Measurements from ENCODE around the gene TNS2.

TNS2 gene, protein sequence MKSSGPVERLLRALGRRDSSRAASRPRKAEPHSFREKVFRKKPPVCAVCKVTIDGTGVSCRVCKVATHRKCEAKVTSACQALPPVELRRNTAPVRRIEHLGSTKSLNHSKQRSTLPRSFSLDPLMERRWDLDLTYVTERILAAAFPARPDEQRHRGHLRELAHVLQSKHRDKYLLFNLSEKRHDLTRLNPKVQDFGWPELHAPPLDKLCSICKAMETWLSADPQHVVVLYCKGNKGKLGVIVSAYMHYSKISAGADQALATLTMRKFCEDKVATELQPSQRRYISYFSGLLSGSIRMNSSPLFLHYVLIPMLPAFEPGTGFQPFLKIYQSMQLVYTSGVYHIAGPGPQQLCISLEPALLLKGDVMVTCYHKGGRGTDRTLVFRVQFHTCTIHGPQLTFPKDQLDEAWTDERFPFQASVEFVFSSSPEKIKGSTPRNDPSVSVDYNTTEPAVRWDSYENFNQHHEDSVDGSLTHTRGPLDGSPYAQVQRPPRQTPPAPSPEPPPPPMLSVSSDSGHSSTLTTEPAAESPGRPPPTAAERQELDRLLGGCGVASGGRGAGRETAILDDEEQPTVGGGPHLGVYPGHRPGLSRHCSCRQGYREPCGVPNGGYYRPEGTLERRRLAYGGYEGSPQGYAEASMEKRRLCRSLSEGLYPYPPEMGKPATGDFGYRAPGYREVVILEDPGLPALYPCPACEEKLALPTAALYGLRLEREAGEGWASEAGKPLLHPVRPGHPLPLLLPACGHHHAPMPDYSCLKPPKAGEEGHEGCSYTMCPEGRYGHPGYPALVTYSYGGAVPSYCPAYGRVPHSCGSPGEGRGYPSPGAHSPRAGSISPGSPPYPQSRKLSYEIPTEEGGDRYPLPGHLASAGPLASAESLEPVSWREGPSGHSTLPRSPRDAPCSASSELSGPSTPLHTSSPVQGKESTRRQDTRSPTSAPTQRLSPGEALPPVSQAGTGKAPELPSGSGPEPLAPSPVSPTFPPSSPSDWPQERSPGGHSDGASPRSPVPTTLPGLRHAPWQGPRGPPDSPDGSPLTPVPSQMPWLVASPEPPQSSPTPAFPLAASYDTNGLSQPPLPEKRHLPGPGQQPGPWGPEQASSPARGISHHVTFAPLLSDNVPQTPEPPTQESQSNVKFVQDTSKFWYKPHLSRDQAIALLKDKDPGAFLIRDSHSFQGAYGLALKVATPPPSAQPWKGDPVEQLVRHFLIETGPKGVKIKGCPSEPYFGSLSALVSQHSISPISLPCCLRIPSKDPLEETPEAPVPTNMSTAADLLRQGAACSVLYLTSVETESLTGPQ (N-terminal part only)

DNA sequence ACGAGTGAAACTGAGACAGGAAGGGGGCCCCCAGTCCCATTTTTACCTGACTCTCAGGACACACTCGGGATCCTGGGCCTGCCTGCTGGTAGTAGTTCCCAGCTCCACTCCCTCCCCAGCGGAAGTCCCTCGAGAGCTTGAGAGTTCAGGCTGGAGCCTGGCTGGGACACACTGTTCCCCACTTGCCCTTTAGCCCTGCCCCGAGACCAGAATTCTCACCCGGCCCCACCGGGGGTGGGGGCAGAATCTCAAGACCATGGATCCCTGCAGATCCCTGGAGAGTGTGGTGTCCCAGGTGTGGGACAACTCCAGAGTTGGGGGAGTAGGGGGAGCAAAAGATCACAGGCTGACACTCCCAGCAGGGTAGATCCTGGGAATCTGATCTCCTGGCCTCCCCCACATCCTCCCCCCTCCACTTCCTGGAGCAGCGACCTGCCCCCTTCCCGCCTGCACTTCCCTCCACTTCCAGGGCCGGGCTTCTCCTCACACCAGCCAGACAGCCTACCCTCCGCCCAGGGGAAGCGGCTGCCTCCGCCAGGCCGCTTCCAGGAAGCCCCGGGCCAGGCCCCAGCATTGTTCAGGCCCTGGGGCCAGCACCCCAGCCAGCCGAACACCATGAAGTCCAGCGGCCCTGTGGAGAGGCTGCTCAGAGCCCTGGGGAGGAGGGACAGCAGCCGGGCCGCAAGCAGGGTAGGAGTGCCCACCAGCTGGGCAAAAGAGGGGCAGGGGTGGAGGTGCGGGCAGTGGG is at the start of gene TNS2:
Gene TNS2 (plus strand): TSS at position 495 of the 748 bp plus-strand sequence. CDS start 121 bp downstream, at position 616.
- TF ChIP-seq GATA3 (IDR thresholded peaks at IDR 0.05; ENCODE audit: low read depth, low read length) = no peak
- no peak for TF ChIP-seq GATA2 (IDR thresholded peaks at IDR 0.05; ENCODE audit: low read depth, low read length)

- TF ChIP-seq GATA3 (IDR thresholded peaks at IDR 0.05; ENCODE audit: low read depth, low read length) (no peak), GATA2 (IDR thresholded peaks at IDR 0.05; ENCODE audit: low read depth, low read length) (no peak)
Observed at GRCh38 chr12:53004178-53004577, 45.7 kb upstream of the TNS2 start.

DNA sequence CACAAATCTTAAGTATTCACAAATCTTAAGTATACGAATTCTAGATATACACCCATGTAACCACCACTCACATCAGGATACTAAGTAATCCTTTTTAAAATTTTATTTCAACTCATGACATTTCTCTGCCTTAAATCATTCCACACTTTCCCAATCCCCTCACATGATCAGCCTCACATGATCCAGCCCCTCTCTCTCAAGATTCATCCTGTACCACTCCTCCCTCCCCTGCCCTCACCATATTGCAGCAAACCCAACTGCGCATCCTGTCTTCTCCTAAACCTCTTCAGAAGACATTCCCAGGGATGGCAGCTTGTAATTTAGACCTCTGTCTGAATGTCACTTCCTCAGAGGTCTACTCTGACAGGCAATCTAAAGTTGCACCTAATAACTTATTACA is 45.3 kb upstream of the TNS2 start:
- TF ChIP-seq GATA2 (IDR thresholded peaks at IDR 0.05; ENCODE audit: low read depth, low read length) (no peak), GATA3 (IDR thresholded peaks at IDR 0.05; ENCODE audit: low read depth, low read length) (no peak)

DNA sequence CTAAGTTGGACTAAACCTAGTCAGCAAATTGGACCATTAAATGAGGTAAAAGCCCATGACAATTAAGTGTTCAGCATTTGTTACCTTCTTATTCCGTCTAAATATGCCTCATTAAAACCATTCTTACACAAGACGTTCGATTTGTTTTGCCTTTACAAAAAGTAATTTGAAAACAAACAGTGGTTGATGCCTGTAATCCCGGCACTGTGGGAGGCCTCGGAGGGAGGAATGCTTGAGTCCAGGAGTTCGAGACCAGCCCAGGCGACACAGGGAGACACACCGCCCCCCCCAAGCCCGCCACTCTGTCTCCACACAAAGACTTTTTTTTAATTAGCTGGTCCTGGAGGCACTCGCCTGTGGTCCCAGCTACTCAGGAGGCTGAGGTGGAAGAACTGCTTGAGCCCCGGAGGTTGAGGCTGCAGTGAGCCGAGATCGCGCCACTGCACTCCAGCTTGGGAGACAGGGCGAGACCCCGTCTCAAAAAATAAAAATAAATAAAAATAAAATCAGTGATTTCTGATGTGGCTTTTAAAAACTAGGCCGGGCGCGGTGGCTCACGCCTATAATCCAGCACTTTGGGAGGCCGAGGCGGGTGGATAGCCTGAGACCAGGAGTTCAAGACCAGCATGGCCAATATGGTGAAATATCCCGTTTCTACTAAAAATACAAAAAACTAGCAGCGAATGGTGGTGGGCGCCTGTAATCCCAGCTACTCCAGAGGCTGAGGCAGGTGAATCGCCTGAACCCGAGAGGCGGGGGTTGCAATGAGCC is 44.5 kb upstream of the TNS2 start:
- TF ChIP-seq GATA3 (IDR thresholded peaks at IDR 0.05; ENCODE audit: low read depth, low read length) (no peak), GATA2 (IDR thresholded peaks at IDR 0.05; ENCODE audit: low read depth, low read length) (no peak)

DNA sequence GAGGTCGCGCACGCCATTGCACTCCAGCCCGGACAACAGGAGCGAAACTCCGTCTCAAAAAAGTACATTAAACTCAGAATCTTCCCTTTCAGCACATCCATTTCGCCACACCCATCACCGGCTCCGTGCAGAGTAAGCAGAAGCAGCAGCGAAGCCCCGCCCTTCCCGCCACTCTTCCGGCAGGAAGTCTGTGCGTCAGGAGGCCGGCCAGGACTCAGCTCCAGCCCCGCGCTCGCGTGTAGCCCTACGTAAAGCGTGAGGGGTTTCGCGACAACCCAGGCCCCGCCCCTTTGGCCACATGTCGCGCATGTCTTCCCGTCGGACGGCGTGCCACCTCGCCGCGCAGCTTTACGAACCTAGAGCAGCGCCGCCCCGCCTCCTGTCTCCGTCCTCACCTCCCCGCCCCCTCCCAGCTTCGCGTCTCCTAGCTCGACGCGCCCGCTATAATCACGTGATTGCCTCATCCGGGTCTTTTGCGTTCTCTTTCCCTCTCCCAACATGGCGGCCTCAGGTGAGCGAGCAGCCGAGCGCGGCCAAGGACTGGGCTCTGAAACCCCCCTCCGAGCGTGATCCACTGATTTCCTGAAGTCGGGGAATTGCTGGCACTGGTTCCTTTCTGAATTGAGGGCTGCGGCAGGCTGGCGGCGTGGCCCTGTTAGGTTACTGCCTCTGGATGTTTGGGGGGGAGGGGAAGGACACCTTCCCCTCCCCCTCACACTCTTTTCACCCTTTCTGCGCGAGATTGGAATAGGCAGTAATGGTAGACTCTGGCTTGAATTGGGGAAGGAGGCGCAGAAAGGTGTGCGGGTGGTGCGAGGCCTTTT is 43.7 kb upstream of the TNS2 start, which contains the start of gene EIF4B:
Gene EIF4B (plus strand): TSS at position 471 of the 824 bp plus-strand sequence. CDS start 28 bp downstream, at position 499.
- no peak for TF ChIP-seq GATA2 (IDR thresholded peaks at IDR 0.05; ENCODE audit: low read depth, low read length)
- TF ChIP-seq GATA3 (IDR thresholded peaks at IDR 0.05; ENCODE audit: low read depth, low read length) = no peak

DNA sequence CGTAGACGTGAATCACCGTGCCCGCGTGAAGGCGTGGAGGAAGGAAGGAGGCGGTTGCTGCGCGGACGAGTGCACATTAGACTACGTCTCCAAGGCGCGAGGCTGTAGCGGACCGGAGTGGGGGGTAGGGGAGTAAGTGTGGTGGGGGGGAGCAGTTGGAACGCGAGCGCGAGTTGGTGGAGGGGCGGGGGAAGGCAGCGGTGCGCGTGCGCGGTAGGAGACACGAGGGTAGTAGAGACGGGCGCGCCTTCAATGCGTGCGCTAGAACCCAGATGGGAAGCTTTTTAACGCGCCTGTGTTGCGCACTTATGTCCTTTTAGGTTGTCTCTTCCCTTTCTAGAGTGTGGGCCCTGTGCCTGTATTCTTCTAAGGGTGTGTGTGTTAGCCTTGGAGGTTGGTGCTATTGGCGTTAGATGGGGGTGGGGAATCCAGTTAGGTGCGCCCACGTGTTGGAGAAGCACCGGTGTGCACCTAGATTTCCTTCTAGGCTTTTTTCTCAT is 43.0 kb upstream of the TNS2 start:
- TF ChIP-seq GATA3 (IDR thresholded peaks at IDR 0.05; ENCODE audit: low read depth, low read length) (no peak), GATA2 (IDR thresholded peaks at IDR 0.05; ENCODE audit: low read depth, low read length) (no peak)

DNA sequence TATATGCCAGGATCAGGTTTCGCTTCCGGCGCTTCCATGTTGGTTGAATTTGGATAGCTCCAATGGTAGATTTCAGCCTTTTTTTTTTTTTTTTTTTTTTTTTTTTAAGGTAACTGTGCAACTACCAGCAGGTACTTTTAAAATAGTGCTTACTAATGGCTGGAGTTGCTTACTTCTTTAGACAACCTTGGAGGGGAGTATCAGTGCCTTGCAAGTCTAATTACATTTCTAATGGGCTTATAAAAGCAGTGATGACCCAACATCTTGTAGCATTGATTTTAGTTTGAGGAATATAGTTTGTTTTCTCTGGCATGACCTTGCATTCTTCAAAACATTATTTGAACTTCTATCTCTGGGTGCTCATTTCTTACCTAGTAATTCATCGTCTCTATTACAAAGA is 42.5 kb upstream of the TNS2 start:
- no peak for TF ChIP-seq GATA3 (IDR thresholded peaks at IDR 0.05; ENCODE audit: low read depth, low read length)
- TF ChIP-seq GATA2 (IDR thresholded peaks at IDR 0.05; ENCODE audit: low read depth, low read length) = no peak

- TF ChIP-seq GATA2 (IDR thresholded peaks at IDR 0.05; ENCODE audit: low read depth, low read length) (no peak), GATA3 (IDR thresholded peaks at IDR 0.05; ENCODE audit: low read depth, low read length) (no peak)
Observed at GRCh38 chr12:53010955-53011354, 38.9 kb upstream of the TNS2 start.

GRCh38 chr12:53011889-53012288 is 38.0 kb upstream of the TNS2 start:
- TF ChIP-seq GATA3 (IDR thresholded peaks at IDR 0.05; ENCODE audit: low read depth, low read length) = no peak
- TF ChIP-seq GATA2 (IDR thresholded peaks at IDR 0.05; ENCODE audit: low read depth, low read length) = no peak

DNA sequence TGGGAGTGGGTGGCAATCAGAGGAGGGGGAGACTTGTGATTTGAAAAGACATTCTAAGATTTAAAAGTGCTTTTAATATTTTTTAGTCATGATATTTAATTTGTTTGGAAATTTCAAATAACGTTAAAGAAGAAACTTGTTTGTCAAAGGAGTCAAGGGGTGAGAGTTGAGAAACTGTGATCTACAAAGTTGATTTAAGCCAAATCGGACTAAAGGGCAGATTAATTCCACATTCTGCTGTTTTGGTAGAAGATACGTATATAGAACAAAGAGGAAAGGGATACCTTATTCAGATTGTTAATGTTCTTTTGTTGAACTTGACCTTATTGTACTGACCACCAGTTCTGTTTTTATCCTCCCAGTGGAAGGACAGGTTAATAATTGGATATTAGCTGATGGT is 36.9 kb upstream of the TNS2 start:
- no peak for TF ChIP-seq GATA2 (IDR thresholded peaks at IDR 0.05; ENCODE audit: low read depth, low read length)
- TF ChIP-seq GATA3 (IDR thresholded peaks at IDR 0.05; ENCODE audit: low read depth, low read length) = no peak

- TF ChIP-seq GATA3 (IDR thresholded peaks at IDR 0.05; ENCODE audit: low read depth, low read length) (no peak), GATA2 (IDR thresholded peaks at IDR 0.05; ENCODE audit: low read depth, low read length) (no peak)
Observed at GRCh38 chr12:53014709-53015108, 35.2 kb upstream of the TNS2 start.

Data from SH-SY5Y (cell line).